HCT116 (cell line): ENCODE measurements around the gene ANAPC5. TPM values are rescaled to one million over a fixed set of nuclear protein-coding genes. Genes with fewer than 3 reads are reported as not detected.

Experiments used
- ATAC-seq: fragments of 200-7000 bp; cut with Tn5 transposase; 2 replicates; pipeline ENCODE4 v1.9.1; 2020; ENCODE audit warnings: mild to moderate bottlenecking, moderate library complexity
- BruUV-seq: library from RNA; stranded (reverse); fragments of 400-500 nt; replicated peaks from 2 replicates; lab custom pipeline; 2021; lab: Mats Ljungman, UMichigan
- CTCF ChIA-PET: fragments of 300-600 bp; sonication (Branson Sonifier 250); formaldehyde crosslinking; loops from one replicate; lab custom pipeline; 2021; ENCODE audit warnings: antibody characterized with exemption; lab: Charles Lee
- POLR2A ChIA-PET: fragments of 300-600, 350-600 bp; sonication (Branson Sonifier 250); formaldehyde crosslinking; loops from one replicate; lab custom pipeline; 2021; ENCODE audit warnings: antibody characterized with exemption; lab: Charles Lee
- RAD21 ChIA-PET, 2 experiments: fragments of 300-600 bp; sonication (Branson Sonifier 250); formaldehyde crosslinking; loops; one replicate each; lab custom pipeline; 2023; ENCODE audit warnings: low total read pairs in 2 of 2; ENCODE audit not compliant: uncharacterized antibody in 2 of 2, unreplicated experiment in 2 of 2, low non-redundant PET in 1 of 2; lab: Charles Lee
- DNase-seq: peaks from one replicate; pipeline ENCODE4 v3.0.0-alpha.2; 2010; ENCODE audit warnings: low read depth, low spot score
- H2AFZ ChIP-seq: fragments of 200-600 bp; shearing (Covaris generic), sonication (generic); 2 replicates; pipeline ENCODE4 v1.6.1; 2017; ENCODE audit warnings: low read depth, mixed run types, mixed read lengths, antibody characterized with exemption, low read length; ENCODE audit not compliant: poor library complexity, severe bottlenecking
- H3K27ac ChIP-seq: 2 replicates; pipeline ENCODE4 v1.5.1; 2012; ENCODE audit warnings: low read depth, low read length
- H3K27me3 ChIP-seq: fragments of 200-600 bp; sonication (generic); 2 replicates; pipeline ENCODE4 v1.6.1; 2016; ENCODE audit warnings: mixed run types, low read length, mixed read lengths; ENCODE audit not compliant: insufficient read depth
- H3K36me3 ChIP-seq, 2 experiments: fragments of 200-500 bp in 1 of 2; fragments of 200-600 bp in 1 of 2; sonication (Bioruptor generic) in 1 of 2; sonication (generic) in 1 of 2; 2 replicates each; pipeline versions ENCODE4 v1.5.1 to v1.6.1; 2014 to 2016; ENCODE audit warnings: low read length in 2 of 2, inconsistent platforms in 1 of 2, mixed read lengths in 1 of 2, mixed run types in 1 of 2; ENCODE audit not compliant: insufficient read depth in 2 of 2, control insufficient read depth in 1 of 2
- H3K4me1 ChIP-seq, 2 experiments: fragments of 200-600 bp in 1 of 2; sonication (generic) in 1 of 2; 2 replicates each; pipeline versions ENCODE4 v1.5.1 to v1.6.1; 2012 to 2017; ENCODE audit warnings: low read length in 2 of 2, inconsistent platforms in 1 of 2, mild to moderate bottlenecking in 1 of 2, mixed read lengths in 1 of 2, mixed run types in 1 of 2, moderate library complexity in 1 of 2; ENCODE audit not compliant: insufficient read depth in 2 of 2, control insufficient read depth in 1 of 2
- H3K4me2 ChIP-seq: fragments of 200-600 bp; sonication (generic); 2 replicates; pipeline ENCODE4 v1.6.1; 2017; ENCODE audit warnings: mixed run types, low read length, mixed read lengths
- H3K4me3 ChIP-seq, 2 experiments: fragments of 200-600 bp in 1 of 2; sonication (generic) in 1 of 2; replicated peaks in 1 of 2; 2 replicates each; pipeline ENCODE4 v1.5.1; 2011 to 2016; ENCODE audit warnings: low read length in 2 of 2, control low read depth in 1 of 2, low read depth in 1 of 2, mild to moderate bottlenecking in 1 of 2, mixed read lengths in 1 of 2, mixed run types in 1 of 2
- H3K79me2 ChIP-seq: fragments of 200-600 bp; sonication (generic); 2 replicates; pipeline ENCODE4 v1.6.1; 2017; ENCODE audit warnings: mild to moderate bottlenecking, mixed run types, low read length, moderate library complexity, mixed read lengths; ENCODE audit not compliant: insufficient read depth
- H3K9ac ChIP-seq: fragments of 200-600 bp; sonication (generic); 2 replicates; pipeline ENCODE4 v1.6.1; 2016; ENCODE audit warnings: low read length, mixed read lengths
- H3K9me2 ChIP-seq: fragments of 200-600 bp; sonication (generic), shearing (Covaris generic); 2 replicates; pipeline ENCODE4 v1.6.1; 2017; ENCODE audit warnings: mixed run types, mild to moderate bottlenecking, moderate library complexity; ENCODE audit not compliant: insufficient read depth
- H3K9me3 ChIP-seq, 2 experiments: fragments of 200-500 bp in 1 of 2; fragments of 200-600 bp in 1 of 2; sonication (Bioruptor generic) in 1 of 2; sonication (generic) in 1 of 2; 2 replicates each; pipeline ENCODE4 v1.6.1; 2014 to 2017; ENCODE audit warnings: low read length in 2 of 2, mixed read lengths in 2 of 2, inconsistent platforms in 1 of 2, low read depth in 1 of 2, mild to moderate bottlenecking in 1 of 2, mixed run types in 1 of 2, moderate library complexity in 1 of 2; ENCODE audit not compliant: control insufficient read depth in 1 of 2, insufficient read depth in 1 of 2
- H4K20me1 ChIP-seq: fragments of 200-600 bp; sonication (generic), shearing (Covaris generic); 2 replicates; pipeline ENCODE4 v1.6.1; 2017; ENCODE audit warnings: mixed run types, mild to moderate bottlenecking, moderate library complexity; ENCODE audit not compliant: insufficient read depth
- CEBPB ChIP-seq: IDR thresholded peaks from 2 replicates; pipeline ENCODE4 v1.6.1; 2012; ENCODE audit warnings: low read depth
- REST ChIP-seq: IDR thresholded peaks from 2 replicates; pipeline ENCODE4 v1.6.1; 2012; ENCODE audit warnings: low read depth
- intact Hi-C: fragments of 100-400 bp; cut with micrococcal nuclease; formaldehyde crosslinking; loops from 2 replicates; pipeline ENCODE4 v1.10.0; 2022
- total RNA-seq: library from RNA; stranded (reverse); gene quantifications from one replicate; pipeline ENCODE4 v1.2.1, GENCODE V29; 2021; ENCODE audit not compliant: unreplicated experiment

ANAPC5 gene
- total RNA-seq, 1 experiment from 2014 or later, result 112 TPM

DNA sequence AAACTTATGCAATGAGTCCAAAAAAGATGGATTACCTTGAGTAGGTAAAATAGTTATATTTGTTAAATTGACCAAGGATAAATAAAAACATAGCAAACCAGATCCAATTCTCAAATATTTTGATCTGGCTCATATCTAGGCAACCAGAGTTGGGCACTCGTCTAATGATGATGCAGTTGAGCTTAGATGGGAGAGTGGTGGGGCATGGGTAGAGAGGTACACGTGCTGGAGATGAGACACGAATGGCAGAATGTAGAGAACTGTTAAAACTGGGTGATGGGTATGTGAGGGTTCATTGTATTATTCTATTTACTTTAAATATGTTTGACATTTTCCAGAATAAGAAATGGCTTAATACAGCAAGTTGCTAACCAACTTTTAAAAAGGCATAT, 40.1 kb upstream of the ANAPC5 start (continued):
- no peak for TF ChIP-seq REST

DNA sequence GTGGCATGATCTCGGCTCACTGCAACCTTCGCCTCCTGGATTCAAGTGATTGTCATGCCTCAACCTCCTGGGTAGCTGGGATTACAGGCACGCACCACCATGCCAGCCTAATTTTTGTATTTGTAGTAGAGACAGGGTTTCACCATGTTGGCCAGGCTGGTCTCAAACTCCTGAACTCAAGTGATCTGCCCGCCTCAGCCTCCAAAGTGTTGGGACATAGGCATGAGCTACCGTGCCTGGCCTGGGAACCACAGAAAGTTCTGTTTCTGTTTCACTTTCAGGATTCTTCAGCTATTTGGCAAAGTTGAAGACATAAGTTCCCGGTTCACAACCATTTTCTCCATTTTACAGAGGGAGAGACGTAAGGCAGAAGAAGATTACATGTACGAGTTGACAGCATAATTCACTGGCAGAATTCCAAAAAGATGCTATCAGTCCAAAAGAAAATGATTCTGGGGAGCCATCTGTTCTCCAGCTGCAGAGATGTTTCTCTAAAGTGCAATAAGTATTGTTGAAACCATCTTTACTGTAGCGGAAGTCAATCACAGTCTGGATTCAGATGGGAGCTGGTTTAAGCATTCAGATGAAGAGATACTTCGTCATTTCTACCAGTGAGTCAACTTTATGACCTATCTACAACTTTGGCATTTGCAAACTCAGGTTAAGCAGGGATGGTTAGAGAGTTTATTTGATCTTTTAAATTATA, 39.6 kb upstream of the ANAPC5 start:
- Histone ChIP-seq H3K79me2 (no peaks in the 10 kb centered on the region), H3K4me2 (no peak overlapping the region), H3K4me3 (no peak overlapping the region), H3K27ac (no peak overlapping the region), H3K9me3 (no peaks in the 10 kb centered on the region), H3K4me1 (peaks cover 0 to 6% of the 10 kb centered on the region in 2 experiments; a peak in 1 of 4 replicates), H3K27me3 (no peaks in the 10 kb centered on the region), H3K36me3 (no peaks in the 10 kb centered on the region), H4K20me1 (no peaks in the 10 kb centered on the region), H3K9ac (no peak overlapping the region), H2AFZ (no peak overlapping the region), H3K9me2 (no peaks in the 10 kb centered on the region)
- RAD21 ChIA-PET, result interaction anchor here in 1 of 2 experiments (0.8 kb wide), 1 partner anchor 8 kb away, joined by 3 read pairs; the partner anchor contains the start of gene RNF34
- intact Hi-C loops, result no loop called here
- CTCF ChIA-PET, result no interaction called here
- ATAC-seq (no peak), DNase-seq (no peak)
- BruUV-seq, result no TSS peak
- no peak for TF ChIP-seq CEBPB
- TF ChIP-seq, all 23 proteins: peak for 0
- POLR2A ChIA-PET, result no interaction called here
